NB4 (cell line): ENCODE results near the gene SFTPD.

ENCODE experiments used
- CTCF ChIP-seq: IDR thresholded peaks from one replicate; pipeline ENCODE4 v1.5.1; 2012; ENCODE audit warnings: low read depth, low read length
- MAX ChIP-seq: IDR thresholded peaks from 2 replicates; pipeline ENCODE4 v1.6.1; 2011; ENCODE audit warnings: low read depth, low read length

DNA sequence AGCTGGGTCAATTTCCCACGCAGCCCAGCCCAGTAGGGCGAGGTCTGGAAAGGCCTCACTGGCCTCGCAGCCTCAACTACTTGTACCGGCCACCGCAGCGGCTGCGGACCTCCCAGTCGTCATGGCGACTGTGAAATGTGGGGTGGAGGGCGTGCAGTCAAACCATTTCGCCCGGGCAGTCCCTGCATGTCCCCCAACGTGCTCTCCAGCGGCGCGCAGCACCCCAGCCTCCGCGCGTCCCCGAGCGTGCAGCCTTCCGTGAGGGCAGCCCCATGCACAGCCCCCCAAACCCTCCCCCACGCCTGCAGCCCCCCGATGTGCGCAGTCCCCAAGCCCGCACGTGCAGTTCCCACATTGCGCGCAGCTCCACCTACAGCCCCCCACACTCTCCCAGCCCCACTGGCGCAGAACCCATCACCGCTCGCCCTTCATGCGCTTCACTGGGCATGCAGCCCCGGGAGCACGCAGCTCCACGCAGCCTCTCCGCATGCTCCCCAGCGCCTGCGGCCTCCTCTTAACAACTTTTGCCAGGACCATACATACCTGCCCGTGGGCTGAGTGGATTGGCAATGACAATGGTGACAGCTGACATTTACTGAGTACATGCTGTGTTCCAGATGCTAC, 34.5 kb upstream of the SFTPD start:
- no peak for TF ChIP-seq MAX
- no peak for TF ChIP-seq CTCF
